ENCODE results near the gene MID1.

- TF ChIP-seq POLR2A (IDR thresholded peaks at IDR 0.05; ENCODE audit: low read length) = no peak
- TF ChIP-seq GATA1 (IDR thresholded peaks at IDR 0.05; ENCODE audit: low read depth, low read length) = no peak
Observed at GRCh38 chrX:10502961-10503360, 117.4 kb downstream of the MID1 start.

Data from erythroblast (primary cell).